Occipital lobe (tissue), 2 donors: ENCODE results near the gene DLGAP3. TPM values are rescaled to one million over a fixed set of nuclear protein-coding genes. Genes with fewer than 3 reads are reported as not detected.
"Not testable (repeated sequence)": the region's sequence is repeated elsewhere in the genome, so short reads cannot be mapped to it uniquely, and the experiment has no call there.

ENCODE experiments used
- DNase-seq: peaks from one replicate; lab custom pipeline; 2025; lab: John Stamatoyannopoulos, UW
- total RNA-seq: library from RNA; depleted of rRNA; stranded (reverse); fragments of >200 nt; gene quantifications from one replicate; pipeline ENCODE4 v1.2.3, GENCODE V29; 2014

Gene DLGAP3
- total RNA-seq, 1 donor from 2014 or later = 3.1 TPM

DNA sequence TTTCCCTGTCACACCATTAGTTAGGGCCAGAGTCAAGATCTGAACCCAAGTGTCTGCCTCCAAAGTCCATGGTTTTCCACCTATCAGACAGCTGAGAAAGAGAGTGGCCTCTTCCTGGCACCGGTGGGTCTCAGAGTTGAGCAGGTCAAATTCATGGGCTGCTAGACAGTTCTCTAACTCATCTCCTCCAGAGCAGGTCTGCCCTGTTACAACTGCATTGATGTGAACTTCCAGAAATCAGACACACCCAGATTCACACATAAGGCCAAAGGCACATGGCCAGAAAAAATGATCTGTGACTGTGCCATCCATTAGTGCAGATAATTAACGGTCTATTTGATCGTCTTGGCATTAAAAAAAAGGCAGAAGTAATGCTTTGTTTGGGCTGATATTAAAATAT is 87.4 kb downstream of the DLGAP3 start:
- DNase-seq = no peak

DNA sequence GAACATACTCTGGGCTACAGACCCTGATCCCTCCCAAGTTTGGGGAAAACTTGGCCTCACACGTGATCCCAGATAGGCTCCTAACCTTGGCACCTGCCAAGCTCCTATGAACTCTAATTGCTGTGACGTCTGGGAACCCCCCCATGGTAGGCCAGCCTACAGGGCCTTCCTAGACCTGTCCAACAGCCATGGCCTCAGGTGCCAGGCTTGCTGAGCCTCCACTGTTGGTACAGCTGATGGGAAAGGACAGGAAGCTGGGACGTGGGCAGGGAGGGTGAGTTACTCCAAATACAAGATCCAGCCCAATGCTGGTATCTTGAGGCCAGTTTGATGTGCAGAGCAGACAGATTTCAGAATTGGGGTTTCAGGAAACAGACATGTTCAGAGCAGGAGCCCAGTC is 89.0 kb downstream of the DLGAP3 start:
- DNase-seq = no peak

DNA sequence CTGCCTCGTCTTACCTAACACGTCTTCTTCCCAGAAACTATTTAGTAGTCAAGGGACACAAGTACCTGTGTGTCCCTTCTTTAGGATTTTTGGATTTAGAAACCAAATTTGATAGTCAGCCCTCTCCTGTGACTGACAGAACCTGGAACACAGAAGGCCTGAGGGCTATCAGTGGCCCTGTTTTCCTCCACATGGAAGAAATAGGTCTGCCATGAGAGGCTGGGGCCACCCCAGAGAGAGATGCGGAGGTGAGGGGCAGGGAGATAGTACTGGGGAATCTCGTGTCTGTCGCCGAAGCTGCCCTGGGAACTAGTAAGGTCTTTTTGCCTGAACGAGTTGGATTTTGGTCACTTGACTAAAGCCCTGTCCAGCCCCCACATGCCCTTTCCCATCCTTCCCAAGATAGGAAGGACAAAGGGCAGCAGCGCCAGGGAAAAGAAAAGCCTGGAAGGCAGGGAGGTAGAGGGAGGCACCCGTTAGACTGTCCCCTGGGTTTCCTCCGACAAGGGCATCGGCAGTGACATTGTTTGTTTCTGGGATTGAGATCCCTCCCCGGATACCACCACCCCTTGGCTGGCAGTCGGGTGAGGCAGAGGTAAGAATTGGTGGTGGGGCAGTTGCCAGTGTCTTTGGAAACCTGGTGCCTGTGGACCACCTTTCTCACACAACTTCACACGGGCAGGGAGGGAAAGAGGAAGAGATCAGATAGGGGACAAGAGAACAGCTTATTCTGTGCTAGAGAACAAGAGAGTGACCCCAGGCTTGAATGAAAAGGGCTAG is 89.7 kb downstream of the DLGAP3 start:
- no peak for DNase-seq

DNA sequence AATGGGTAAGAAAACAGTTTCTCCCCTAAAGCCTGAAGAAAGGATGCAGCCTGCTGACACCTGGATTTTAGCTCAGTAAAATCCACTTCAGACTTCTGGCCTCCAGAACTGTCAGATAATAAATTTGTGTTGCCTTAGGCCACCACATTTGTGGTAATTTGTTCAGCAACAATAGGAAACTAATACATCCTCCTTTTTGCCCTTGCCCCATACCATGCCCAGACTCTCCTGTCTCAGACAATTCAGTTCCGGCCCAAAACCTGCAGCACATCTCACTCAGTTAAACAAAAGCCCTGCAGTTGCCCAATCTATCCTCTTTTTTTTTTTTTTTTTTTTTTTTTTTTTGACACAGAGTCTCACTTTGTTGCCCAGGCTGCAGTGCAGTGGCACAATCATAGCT is 95.7 kb downstream of the DLGAP3 start:
- DNase-seq = no peak

DNA sequence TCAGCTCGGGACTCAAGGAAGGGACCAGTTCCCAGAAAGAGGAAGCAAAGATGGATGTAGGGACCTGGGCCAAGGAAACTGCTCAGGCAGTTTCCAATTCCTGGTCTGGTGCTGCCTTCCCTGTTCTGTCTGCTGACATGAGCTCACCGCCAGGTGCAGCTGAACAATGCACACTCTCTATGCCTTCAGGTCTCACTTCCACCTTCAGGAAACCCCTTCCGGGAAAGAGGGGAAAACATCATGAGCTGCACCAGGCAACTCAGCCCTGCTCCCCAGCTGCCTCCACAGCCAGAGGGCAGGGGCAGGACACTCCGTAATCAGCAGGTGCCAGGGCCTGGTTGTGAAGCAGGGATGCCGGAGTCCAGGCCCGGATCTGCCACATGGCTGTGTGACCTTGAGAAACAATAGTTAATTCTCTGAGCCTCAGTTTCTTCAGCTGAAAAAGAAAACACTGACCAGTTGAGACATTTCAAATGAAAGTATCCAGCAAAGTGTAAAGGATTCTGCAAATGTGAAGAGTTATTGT is 97.7 kb downstream of the DLGAP3 start:
- no peak for DNase-seq

DNA sequence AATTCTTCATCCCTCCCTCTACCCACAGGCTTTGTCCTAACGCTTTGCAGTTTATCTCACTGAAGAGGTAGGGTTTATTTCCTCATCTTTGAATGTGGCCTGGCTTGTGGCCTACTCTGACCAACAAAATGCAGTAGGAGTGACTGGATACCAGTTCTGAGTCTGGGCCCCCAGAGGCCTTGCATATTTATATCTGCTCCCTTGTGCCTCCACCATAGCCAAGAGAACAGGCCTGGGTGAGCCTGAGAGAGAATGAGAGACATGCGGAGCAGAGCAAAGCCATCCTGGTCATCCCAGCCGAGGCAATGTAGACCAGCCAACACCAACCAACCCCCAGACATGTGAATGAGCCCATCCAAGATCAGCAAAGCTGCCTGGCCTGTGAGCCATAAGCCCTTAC is 100.2 kb downstream of the DLGAP3 start:
- DNase-seq = no peak

DNA sequence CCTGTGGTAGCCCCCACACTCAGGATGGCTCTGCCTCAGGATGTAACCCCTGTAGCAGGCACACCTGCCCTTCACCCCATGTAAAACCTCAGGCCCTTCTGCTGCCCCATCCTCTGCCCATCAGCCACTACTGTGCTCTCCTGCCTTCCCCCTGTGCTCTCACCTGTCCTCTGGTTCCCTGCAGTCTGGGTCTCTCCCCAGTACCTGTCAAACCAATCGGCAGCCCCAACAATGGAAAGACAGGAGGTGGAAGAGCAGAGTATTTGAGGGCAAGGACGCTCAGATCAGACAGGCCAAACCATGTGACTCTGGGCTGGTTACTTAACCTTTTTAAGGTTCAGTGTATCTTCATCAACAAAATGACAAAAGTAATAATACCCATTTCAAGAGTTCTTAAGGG is 100.8 kb downstream of the DLGAP3 start:
- no peak for DNase-seq

DNA sequence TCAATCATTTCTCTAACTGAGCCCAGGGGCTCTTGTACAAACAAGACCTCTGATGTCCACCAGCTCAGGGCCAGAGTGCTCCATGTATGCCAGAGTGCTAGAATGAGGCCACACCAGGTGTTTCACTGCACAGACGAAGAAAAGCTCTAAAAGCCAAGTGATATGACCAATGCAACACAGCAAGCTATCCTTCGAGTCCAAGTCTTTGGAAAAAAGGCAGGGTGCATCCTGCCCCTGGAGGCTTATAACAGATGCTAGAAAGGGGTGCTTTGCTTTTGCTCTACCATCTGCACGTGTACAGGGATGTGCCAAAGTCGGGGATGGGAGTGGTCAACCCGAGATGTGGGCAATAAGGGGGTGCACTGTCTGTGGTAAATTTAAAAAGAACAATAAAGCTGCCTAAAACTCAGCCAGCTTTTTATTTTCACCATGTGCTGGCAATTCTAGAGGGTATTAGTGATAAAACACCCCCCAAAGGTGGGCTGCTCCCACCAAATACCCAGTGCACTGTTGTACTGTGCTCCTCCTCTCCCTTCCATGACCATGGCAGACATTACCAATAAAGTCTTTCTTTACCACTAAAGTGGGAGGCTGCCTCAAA is 102.0 kb downstream of the DLGAP3 start:
- DNase-seq = no peak

DNA sequence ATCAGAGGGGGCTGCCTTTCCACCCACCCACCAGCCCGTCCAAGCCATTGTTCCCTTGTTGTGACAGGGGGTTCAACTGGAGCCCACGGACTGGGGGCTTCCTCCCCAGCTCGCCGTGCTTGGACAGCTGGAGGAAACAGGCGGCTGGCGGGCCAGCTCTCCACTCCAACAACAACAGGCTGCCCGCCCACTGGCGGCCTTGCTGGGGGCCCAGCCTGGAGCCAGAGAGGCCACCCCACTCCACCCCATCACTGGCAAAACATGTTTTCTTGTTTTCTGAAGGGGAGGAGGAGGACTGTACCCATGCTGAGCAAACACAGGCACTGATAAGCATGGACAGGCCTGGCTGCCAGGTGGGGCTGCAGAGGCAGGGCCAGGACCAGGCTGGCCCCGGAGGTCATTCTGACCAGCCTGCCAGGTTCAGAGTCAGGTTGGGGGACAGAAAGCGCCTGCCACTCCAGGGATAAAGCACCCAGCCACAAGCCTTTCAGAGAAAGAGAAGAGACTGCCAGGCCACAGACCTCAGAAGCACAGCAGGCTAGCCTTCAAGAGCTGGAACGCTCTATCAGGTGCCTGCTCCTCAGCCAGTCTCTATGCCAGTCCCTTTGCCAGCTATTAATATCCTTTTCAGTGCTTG is 103.9 kb downstream of the DLGAP3 start:
- no peak for DNase-seq

DNA sequence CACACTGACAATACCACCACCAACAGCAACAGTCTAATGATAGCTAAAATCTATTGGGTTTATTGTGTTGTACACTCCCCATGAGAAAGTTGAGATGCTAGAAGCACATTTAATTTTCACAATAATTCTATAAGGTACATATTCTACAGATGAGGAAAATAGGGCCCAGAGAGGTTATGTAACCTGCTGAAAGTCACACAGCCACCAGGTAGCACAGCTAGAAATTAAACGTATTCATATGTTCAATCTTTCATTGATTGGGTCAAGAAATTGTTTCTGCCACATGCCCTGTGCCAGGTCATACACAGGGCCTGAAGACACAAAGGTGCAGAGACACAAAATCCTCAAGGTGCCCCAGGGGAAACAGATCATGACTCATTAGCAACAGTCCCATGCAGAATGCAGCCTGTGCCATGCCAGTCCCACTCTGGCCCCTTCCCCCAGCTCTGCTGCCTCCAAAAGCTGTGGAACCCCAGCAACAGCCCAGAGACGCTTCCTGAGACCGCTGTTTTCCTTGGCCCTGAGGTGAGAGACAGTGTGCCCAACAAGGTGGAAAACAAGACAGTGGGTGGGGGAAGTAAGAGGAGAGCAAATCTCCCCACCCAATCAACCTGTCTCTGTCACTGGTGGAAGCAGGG is 104.5 kb downstream of the DLGAP3 start:
- DNase-seq = no peak

DNA sequence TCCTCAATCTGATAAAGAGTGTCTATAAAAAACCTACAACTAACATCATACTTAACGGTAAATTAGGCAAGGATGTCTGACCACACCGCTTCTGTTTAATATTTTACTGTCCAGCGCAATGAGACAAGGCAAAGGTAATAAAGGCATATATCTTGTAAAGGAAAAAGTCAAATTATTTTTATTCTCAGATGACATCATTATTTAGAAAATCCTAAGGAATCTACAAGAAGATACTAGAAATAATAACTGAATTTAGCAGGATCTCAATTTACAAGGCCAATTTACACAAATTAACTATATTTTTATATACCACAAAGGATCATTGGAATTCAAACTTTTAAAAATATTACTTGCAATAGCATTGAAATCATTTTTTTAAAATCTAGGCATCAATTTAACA is 107.2 kb downstream of the DLGAP3 start:
- DNase-seq = no peak

DNA sequence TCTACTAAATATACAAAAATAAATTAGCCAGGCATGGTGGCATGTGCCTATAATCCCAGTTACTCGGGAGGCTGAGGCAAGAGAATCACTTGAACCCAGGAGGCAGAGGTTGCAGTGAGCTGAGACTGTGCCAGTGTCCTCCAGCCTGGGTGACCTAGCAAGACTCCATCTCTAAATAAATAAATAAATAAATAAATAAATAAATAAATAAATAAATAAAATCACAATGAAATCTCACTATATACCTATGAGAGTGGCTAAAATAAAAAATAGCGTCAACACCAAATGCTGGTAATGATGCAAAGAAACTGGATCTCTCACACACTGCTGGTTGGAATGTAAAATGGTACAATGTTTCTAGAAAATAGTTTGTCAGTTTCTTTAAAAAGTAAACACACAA is 110.6 kb downstream of the DLGAP3 start:
- DNase-seq = not testable (repeated sequence)

DNA sequence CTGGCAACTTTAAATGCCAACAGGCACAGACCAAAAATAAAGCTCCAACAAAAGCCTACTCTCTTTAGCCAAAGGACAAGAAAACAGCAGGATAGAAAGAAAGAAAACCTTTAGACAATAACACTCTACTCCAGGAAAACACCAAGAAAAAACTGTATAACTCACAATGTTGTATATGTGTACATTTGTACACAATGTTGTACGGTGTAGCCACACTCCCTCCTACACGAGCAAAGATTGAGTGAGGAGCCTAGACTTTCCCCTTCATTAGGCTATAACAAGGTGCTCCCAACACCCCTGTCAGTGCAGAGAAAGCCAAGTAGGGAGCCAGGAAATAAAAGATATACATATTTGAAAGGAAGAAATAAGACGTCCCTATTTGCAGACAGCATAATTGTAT is 112.7 kb downstream of the DLGAP3 start:
- no peak for DNase-seq

DNA sequence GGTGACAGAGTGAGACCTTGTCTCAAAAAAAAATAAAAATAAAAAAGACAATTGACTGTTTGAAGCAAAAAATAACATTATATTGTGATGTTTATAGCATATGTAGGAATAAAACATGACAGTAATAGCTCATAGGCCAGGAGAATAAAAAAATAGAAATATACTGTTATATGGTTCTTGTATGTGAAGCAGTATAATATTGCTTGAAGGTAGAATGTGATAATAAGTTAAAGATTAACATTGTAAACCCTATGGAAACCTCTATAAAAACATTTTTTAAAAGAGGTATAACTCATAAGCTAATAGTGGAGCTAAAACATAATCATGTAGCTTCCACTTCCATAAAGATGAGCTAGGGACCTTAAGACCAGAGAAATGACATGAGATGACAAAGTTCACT is 113.1 kb downstream of the DLGAP3 start:
- no peak for DNase-seq

Other genes with a start within 250 kb of the DLGAP3 start
- not detected for gene GJB5, start 174.6 kb downstream of the DLGAP3 start, total RNA-seq
- gene GJB4, start 169.9 kb downstream of the DLGAP3 start, total RNA-seq = not detected
- gene GJB3, start 148.4 kb downstream of the DLGAP3 start, total RNA-seq = not detected
- gene GJA4, start 136.7 kb downstream of the DLGAP3 start, total RNA-seq = 3.4 TPM
- gene SMIM12, start 69.9 kb downstream of the DLGAP3 start, total RNA-seq = 8.6 TPM
- 4.7 TPM for gene TMEM35B, start 55.7 kb upstream of the DLGAP3 start, total RNA-seq
- gene ZMYM6, start 102.3 kb upstream of the DLGAP3 start, total RNA-seq = 38.1 TPM
- gene ZMYM1, start 149.7 kb upstream of the DLGAP3 start, total RNA-seq = 41.0 TPM